ENCODE measurements around the gene PHF24. TPM values are rescaled to one million over a fixed set of nuclear protein-coding genes. Genes with fewer than 3 reads are reported as not detected.
A peak's percentile ranks its signal among the peaks of the same experiment; 100 is the strongest.

PHF24 gene
- polyA plus RNA-seq, 3 donors = 0.04 TPM; not detected in 2

DNA sequence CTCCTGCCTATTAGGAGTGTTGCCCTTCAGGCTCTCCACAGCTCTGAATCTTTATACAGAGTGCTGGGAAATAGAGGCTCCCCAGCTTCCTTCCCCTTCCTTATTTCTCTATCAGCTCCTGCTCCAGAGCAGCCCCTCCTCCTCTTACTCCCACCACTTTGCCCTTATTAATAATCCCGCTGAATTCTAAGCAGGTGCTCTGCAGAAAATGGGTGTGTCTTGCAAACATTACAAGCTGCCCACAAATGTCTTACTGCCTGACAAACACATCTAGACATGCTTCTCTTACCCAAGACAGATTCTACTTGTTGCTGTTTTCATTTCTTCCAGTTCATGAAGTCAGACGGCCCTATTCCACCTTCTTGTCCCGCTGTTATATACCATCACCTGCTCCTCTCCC lies 6.4 kb downstream of the PHF24 start:
- Histone ChIP-seq H3K27ac (ENCODE audit: low read depth in 1 of 2, low read length in 2 of 2) (no peak overlapping the region), H3K9me3 (replicated peaks in 1 of 2; ENCODE audit: control insufficient read depth in 1 of 2, insufficient read depth in 1 of 2, low read length in 2 of 2) (no peaks in the 10 kb centered on the region), H3K9ac (ENCODE audit: insufficient read depth, low read length, poor library complexity, severe bottlenecking) (no peak overlapping the region), H2AFZ (ENCODE audit: insufficient read depth, low read depth, low read length, poor library complexity, severe bottlenecking) (no peak overlapping the region), H3K4me1 (ENCODE audit: control insufficient read depth in 1 of 2, insufficient read depth in 2 of 2, low read length in 2 of 2) (peaks cover 0 to 2% of the 10 kb centered on the region in 2 donors), H4K20me1 (ENCODE audit: insufficient read depth, low read length) (no peaks in the 10 kb centered on the region), H3K79me2 (ENCODE audit: insufficient read depth, low read length) (no peaks in the 10 kb centered on the region), H3K4me3 (replicated peaks in 1 of 3; ENCODE audit: low read depth in 2 of 3, low read length in 3 of 3) (no peak overlapping the region), H3K36me3 (replicated peaks in 1 of 2; ENCODE audit: control insufficient read depth in 1 of 2, insufficient read depth in 2 of 2, low read length in 2 of 2) (no peaks in the 10 kb centered on the region), H3K27me3 (ENCODE audit: control insufficient read depth in 2 of 2, insufficient read depth in 2 of 2, low read length in 2 of 2) (peaks cover 57 to 66% of the 10 kb centered on the region in 2 donors), H3K4me2 (replicated peaks; ENCODE audit: extremely low read depth, low read length, poor library complexity, severe bottlenecking) (no peak overlapping the region)
- no peak for DNase-seq
- H3K36me3 Mint-ChIP-seq = no peaks in the 10 kb centered on the region
- H3K4me1 Mint-ChIP-seq = peaks cover 2% of the 10 kb centered on the region
- intact Hi-C loops (cut with micrococcal nuclease) = no loop called here
- H3K27ac Mint-ChIP-seq = peak overlapping the region in 1 of 7 donors; percentile 43
- TF ChIP-seq CTCF (IDR thresholded peaks at IDR 0.05) = no peak
- H3K27me3 Mint-ChIP-seq (ENCODE audit: low read depth in 3 of 3) = peaks cover 52 to 64% (median 58%) of the 10 kb centered on the region in 3 donors
- peaks cover 0 to 3% (median 0%) of the 10 kb centered on the region in 7 donors for H3K9me3 Mint-ChIP-seq
- 75% methylated on average over 3 of the region's 3 CpGs for WGBS (ENCODE audit: insufficient coverage)
- H3K4me3 Mint-ChIP-seq = no peak overlapping the region

DNA sequence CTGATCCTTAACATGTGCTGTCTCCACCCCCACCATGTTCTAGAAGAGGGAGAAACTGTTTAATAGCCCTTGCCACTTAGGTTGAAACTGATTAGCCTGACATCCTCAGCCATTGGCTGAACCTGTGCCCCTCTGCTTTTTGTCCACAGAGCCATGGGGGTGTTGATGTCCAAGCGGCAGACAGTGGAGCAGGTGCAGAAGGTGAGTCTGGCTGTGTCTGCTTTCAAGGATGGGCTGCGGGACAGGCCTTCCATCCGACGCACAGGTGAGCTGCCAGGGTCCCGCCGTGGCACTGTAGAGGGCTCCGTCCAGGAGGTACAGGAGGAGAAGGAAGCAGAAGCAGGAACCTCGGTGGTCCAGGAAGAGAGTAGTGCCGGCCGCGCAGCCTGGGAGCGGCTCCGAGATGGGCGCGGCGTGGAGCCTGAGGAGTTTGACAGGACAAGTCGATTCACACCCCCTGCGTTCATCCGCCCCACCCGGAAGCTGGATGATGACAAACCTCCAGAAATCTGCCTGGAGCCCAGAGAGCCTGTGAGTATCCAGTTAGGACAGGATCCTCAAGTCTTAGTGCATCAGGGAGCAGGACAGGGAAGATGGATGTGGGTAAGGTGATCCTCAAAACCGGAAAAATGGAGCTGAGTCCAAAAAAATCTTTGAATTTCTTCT lies 13.2 kb downstream of the PHF24 start:
- no peaks in the 10 kb centered on the region for H3K9me3 ChIP-seq (replicated peaks in 1 of 2; ENCODE audit: control insufficient read depth in 1 of 2, insufficient read depth in 1 of 2, low read length in 2 of 2)
- intact Hi-C loops (cut with micrococcal nuclease) = no loop called here
- no peak for TF ChIP-seq CTCF (IDR thresholded peaks at IDR 0.05)

More for the DNA sequence above, 13.2 kb downstream of the PHF24 start:
- Mint-ChIP-seq H3K4me1 (no peaks in the 10 kb centered on the region), H3K27me3 (ENCODE audit: low read depth in 3 of 3) (peaks cover 21 to 24% (median 22%) of the 10 kb centered on the region in 3 donors), H3K27ac (peak overlapping the region in 1 of 7 donors; percentile 75), H3K9me3 (peaks cover 0 to 3% (median 0%) of the 10 kb centered on the region in 7 donors), H3K4me3 (peak overlapping the region in 1 of 2 donors; percentile 5), H3K36me3 (no peaks in the 10 kb centered on the region)
- Histone ChIP-seq H3K4me3 (replicated peaks in 1 of 3; ENCODE audit: low read depth in 2 of 3, low read length in 3 of 3) (no peak overlapping the region), H3K36me3 (replicated peaks in 1 of 2; ENCODE audit: control insufficient read depth in 1 of 2, insufficient read depth in 2 of 2, low read length in 2 of 2) (no peaks in the 10 kb centered on the region), H3K27me3 (ENCODE audit: control insufficient read depth in 2 of 2, insufficient read depth in 2 of 2, low read length in 2 of 2) (peaks cover 3 to 4% of the 10 kb centered on the region in 2 donors), H2AFZ (ENCODE audit: insufficient read depth, low read depth, low read length, poor library complexity, severe bottlenecking) (no peak overlapping the region), H3K27ac (ENCODE audit: low read depth in 1 of 2, low read length in 2 of 2) (no peak overlapping the region), H3K79me2 (ENCODE audit: insufficient read depth, low read length) (no peaks in the 10 kb centered on the region), H3K4me2 (replicated peaks; ENCODE audit: extremely low read depth, low read length, poor library complexity, severe bottlenecking) (no peak overlapping the region), H3K9ac (ENCODE audit: insufficient read depth, low read length, poor library complexity, severe bottlenecking) (no peak overlapping the region), H4K20me1 (ENCODE audit: insufficient read depth, low read length) (no peaks in the 10 kb centered on the region), H3K4me1 (ENCODE audit: control insufficient read depth in 1 of 2, insufficient read depth in 2 of 2, low read length in 2 of 2) (no peaks in the 10 kb centered on the region)
- DNase-seq = no peak
- WGBS (ENCODE audit: insufficient coverage) = 95% methylated on average over 17 of the region's 21 CpGs

Data from CD14-positive monocyte (primary cell).